HepG2 (cell line): ENCODE measurements around the gene NDUFS5. TPM values are rescaled to one million over a fixed set of nuclear protein-coding genes. Genes with fewer than 3 reads are reported as not detected.

ENCODE experiments used
- ASH2L ChIP-seq: fragments of 300-600, 200-600 bp; sonication (generic); IDR thresholded peaks from 2 replicates; pipeline ENCODE4 v1.7.0; 2017; ENCODE audit warnings: low read depth, mild to moderate bottlenecking, moderate library complexity, mixed read lengths, low read length; ENCODE audit not compliant: insufficient read length
- GABPA ChIP-seq, 2 experiments: IDR thresholded peaks; 2 replicates each; pipeline ENCODE4 v1.6.1; 2011 to 2016; ENCODE audit warnings: low read depth in 2 of 2, low read length in 1 of 2, missing biosample characterization in 1 of 2, missing genetic modification characterization in 1 of 2
- NCOA2 ChIP-seq: sonication (generic); formaldehyde crosslinking; IDR thresholded peaks from 2 replicates; pipeline ENCODE4 v1.8.0; 2022; ENCODE audit warnings: inconsistent platforms
- NFKB2 ChIP-seq: sonication (generic); formaldehyde crosslinking; IDR thresholded peaks from 2 replicates; pipeline ENCODE4 v1.4.0; 2020; ENCODE audit warnings: missing genetic modification reagents, borderline replicate concordance
- POLR2A ChIP-seq, 2 experiments: IDR thresholded peaks; 2 replicates each; pipeline ENCODE4 v1.6.1; 2011; ENCODE audit warnings: low read depth in 2 of 2, low read length in 2 of 2, mild to moderate bottlenecking in 1 of 2, moderate library complexity in 1 of 2; ENCODE audit not compliant: insufficient read depth in 1 of 2
- U2AF2 ChIP-seq: fragments of 200-400 bp; formaldehyde crosslinking; IDR thresholded peaks from 2 replicates; pipeline ENCODE4 v1.6.1; 2017; ENCODE audit warnings: low read depth, mild to moderate bottlenecking, low read length
- ZBTB10 ChIP-seq: sonication (generic); formaldehyde crosslinking; IDR thresholded peaks from 2 replicates; pipeline ENCODE4 v1.4.0; 2020; ENCODE audit warnings: missing genetic modification reagents, borderline replicate concordance
- ZNF276 ChIP-seq: sonication (generic); formaldehyde crosslinking; IDR thresholded peaks from 2 replicates; pipeline ENCODE4 v1.4.0; 2020; ENCODE audit warnings: mild to moderate bottlenecking, low read depth, missing genetic modification reagents
- ZNF326 ChIP-seq: sonication (generic); formaldehyde crosslinking; IDR thresholded peaks from 2 replicates; pipeline ENCODE4 v1.4.0; 2020; ENCODE audit warnings: missing genetic modification reagents, borderline replicate concordance
- ZNF414 ChIP-seq: sonication (generic); formaldehyde crosslinking; IDR thresholded peaks from 2 replicates; pipeline ENCODE4 v1.5.0; 2020; ENCODE audit warnings: missing genetic modification reagents
- ZSCAN5A ChIP-seq: sonication (generic); formaldehyde crosslinking; IDR thresholded peaks from 2 replicates; pipeline ENCODE4 v1.8.0; 2022; ENCODE audit warnings: mild to moderate bottlenecking, missing genetic modification reagents, borderline replicate concordance
- polyA plus RNA-seq, 8 experiments: library from polyadenylated mRNA; depleted of rRNA in 3 of 8; stranded (reverse) in 7 of 8; unstranded in 1 of 8; fragments of >200 nt; fragmentation: Illumina TruSeq in 4 of 8; extraction: Trizol in 4 of 8; gene quantifications; 2 replicates each; pipeline versions ENCODE4 v1.2.1 to v1.2.3, GENCODE V29; 2011 to 2016; ENCODE audit warnings: low read depth in 4 of 8, missing spikeins in 1 of 8, mixed read lengths in 1 of 8; ENCODE audit not compliant: insufficient read depth in 1 of 8
- total RNA-seq, 5 experiments: library from RNA; depleted of rRNA; stranded (reverse); fragments of >200 nt; fragmentation: Illumina TruSeq; extraction: Trizol; gene quantifications; 2 replicates each; pipeline ENCODE4 v1.2.3, GENCODE V29; 2016; ENCODE audit warnings: low read depth in 1 of 5
- TF ChIP-seq, protein P1 (sequence below): IDR thresholded peaks from 2 replicates; pipeline ENCODE4 v1.6.1; 2012; ENCODE audit warnings: low read depth, low read length, improper control_type of control experiment

The NDUFS5 gene
- total and polyA plus RNA-seq, 2 of the 13 experiments (the other 11 are each of a cell fraction or from before 2014, with no cell fraction given) = 263 to 466 TPM

GRCh38 chr1:38990738-38991637 is 35.2 kb upstream of the NDUFS5 start, which contains the start of gene AKIRIN1 (continued):
- no peak for TF ChIP-seq ZBTB10
- no peak for TF ChIP-seq ZNF414 (CRISPR knock-in tag)
- TF ChIP-seq ASH2L = peak; percentile 69
- TF ChIP-seq U2AF2 = no peak
- TF ChIP-seq, protein P1, sequence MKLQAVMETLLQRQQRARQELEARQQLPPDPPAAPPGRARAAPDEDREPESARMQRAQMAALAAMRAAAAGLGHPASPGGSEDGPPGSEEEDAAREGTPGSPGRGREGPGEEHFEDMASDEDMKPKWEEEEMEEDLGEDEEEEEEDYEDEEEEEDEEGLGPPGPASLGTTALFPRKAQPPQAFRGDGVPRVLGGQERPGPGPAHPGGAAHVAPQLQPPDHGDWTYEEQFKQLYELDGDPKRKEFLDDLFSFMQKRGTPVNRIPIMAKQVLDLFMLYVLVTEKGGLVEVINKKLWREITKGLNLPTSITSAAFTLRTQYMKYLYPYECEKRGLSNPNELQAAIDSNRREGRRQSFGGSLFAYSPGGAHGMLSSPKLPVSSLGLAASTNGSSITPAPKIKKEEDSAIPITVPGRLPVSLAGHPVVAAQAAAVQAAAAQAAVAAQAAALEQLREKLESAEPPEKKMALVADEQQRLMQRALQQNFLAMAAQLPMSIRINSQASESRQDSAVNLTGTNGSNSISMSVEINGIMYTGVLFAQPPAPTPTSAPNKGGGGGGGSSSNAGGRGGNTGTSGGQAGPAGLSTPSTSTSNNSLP = no peak
- peak; percentile 92 to 93 for TF ChIP-seq POLR2A (IDR thresholded peaks at IDR 0.05; ENCODE audit: insufficient read depth in 1 of 2, low read depth in 2 of 2, low read length in 2 of 2)
- TF ChIP-seq ZNF326 (CRISPR knock-in tag) = no peak
- peak; percentile 65 for TF ChIP-seq ZSCAN5A (CRISPR knock-in tag)
- TF ChIP-seq NCOA2 (CRISPR knock-in tag) = peak; percentile 59; the same call in 1 of the 2 replicates
- no peak for TF ChIP-seq ZNF276
- peak; percentile 7; the same call in 1 of the 2 replicates for TF ChIP-seq GABPA (IDR thresholded peaks at IDR 0.05; ENCODE audit: low read depth, low read length)
- TF ChIP-seq GABPA (CRISPR knock-in tag; IDR thresholded peaks at IDR 0.05; ENCODE audit: low read depth) = peak; percentile 36; the same call in 1 of the 2 replicates
- peak; percentile 83; the same call in 1 of the 2 replicates for TF ChIP-seq NFKB2
